ENCODE results near the gene MRPL28. TPM values are rescaled to one million over a fixed set of nuclear protein-coding genes. Genes with fewer than 3 reads are reported as not detected.
"Not testable (repeated sequence)": the region's sequence is repeated elsewhere in the genome, so short reads cannot be mapped to it uniquely, and the experiment has no call there.

MRPL28 gene
- total and polyA plus RNA-seq, 11 donors: 66.3 to 157 (median 85.5) TPM

DNA sequence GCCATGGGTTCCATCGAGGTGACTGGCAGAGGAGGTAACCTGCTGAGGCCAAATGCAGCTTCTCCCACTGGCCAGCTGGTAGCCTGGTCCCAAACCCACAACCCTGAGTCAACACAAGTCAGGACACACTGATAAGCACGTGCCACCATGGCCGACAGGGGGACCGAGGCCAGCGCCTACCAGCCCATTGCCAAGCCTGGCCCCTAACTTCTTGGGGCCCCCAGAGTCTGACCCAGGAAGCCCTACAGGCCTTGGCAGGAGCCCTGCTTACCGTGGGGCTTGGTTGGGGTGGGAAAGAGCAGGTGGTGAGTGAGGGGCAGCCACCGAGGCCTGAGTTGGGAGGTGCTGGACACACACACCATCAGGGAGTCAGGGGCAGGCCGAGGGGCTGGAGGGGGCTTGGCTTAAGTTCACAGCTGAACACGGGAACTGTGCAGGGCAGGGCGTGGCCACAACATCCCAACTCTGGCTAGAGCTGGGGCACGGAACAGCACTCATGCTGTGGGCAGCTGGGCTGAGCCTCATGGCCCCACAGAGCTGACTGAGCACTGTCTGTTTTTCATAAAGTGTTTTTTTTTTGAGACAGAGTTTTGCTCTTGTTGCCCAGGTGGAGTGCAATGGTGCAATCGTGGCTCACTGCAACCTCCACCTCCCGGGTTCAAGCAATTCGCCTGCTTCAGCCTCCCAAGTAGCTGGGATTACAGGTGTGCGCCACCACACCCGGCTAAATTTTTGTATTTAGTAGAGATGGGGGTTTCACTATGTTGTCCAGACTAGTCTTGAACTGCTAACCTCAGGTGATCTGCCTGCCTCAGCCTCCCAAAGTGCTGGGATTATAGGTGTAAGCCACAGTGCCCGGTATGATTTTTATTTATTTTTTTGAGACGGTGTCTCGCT, 5.5 kb downstream of the MRPL28 start:
- H3K36me3 ChIP-seq: peaks cover 0 to 31% (median 27%) of the 10 kb centered on the region in 9 donors
- intact Hi-C loops (cut with DNase I): loop anchor here in 7 of 10 donors (5.0 kb wide), 2 partner anchors 248 to 258 kb away; no protein-coding TSS in a partner anchor
- no peak overlapping the region for H3K27ac ChIP-seq
- 54 to 61% (median 59%) methylated on average over 14 to 19 of the region's 19 CpGs for WGBS, 4 donors
- peaks cover 2 to 8% (median 7%) of the 10 kb centered on the region in 12 donors for H3K4me1 ChIP-seq
- ATAC-seq (no peak), DNase-seq (no peak)
- H3K4me3 ChIP-seq: no peak overlapping the region
- H3K27me3 ChIP-seq: peaks cover 0 to 6% (median 0%) of the 10 kb centered on the region in 9 donors
- H3K9me3 ChIP-seq: no peaks in the 10 kb centered on the region
- TF ChIP-seq POLR2A (IDR thresholded peaks at IDR 0.05): no peak
- TF ChIP-seq, protein P1, sequence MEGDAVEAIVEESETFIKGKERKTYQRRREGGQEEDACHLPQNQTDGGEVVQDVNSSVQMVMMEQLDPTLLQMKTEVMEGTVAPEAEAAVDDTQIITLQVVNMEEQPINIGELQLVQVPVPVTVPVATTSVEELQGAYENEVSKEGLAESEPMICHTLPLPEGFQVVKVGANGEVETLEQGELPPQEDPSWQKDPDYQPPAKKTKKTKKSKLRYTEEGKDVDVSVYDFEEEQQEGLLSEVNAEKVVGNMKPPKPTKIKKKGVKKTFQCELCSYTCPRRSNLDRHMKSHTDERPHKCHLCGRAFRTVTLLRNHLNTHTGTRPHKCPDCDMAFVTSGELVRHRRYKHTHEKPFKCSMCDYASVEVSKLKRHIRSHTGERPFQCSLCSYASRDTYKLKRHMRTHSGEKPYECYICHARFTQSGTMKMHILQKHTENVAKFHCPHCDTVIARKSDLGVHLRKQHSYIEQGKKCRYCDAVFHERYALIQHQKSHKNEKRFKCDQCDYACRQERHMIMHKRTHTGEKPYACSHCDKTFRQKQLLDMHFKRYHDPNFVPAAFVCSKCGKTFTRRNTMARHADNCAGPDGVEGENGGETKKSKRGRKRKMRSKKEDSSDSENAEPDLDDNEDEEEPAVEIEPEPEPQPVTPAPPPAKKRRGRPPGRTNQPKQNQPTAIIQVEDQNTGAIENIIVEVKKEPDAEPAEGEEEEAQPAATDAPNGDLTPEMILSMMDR (IDR thresholded peaks at IDR 0.05): no peak

DNA sequence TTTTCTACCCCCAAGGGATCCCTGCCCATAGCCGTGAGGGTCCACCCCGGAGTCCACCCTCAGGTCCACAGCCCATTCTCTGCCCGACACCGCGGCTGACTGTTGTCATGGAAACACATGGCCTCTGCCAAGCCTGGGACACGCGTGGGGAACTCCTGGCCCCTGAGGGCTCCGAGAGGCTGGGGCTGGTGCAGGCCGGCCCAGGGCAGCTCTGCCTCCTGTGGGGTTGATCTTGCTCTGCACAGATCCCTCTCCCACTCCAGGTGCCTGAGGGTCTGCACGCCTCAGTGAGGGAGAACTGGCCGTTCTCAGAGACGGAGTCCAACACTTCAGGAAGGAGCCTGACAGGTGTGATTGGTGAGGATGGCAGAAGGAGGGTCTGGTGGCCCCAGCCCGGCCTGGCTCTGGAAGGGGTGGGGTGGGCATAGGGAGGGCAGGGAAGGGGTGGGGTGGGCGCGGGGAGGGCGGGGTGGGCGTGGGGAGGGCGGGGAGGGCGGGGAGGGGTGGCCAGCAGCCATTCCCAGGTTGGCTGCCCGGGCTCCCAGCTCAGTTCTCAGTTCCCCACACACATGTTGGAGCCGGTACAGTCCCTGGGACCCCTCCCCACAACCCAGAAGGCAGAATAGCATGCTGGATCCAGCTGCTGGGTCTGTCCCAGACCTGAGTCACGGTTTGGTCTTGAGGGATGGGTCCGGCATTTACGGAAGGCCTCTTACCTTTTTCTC, 6.4 kb downstream of the MRPL28 start:
- TF ChIP-seq, protein P1 (IDR thresholded peaks at IDR 0.05): no peak
- TF ChIP-seq POLR2A (IDR thresholded peaks at IDR 0.05): no peak
- ATAC-seq (no peak), DNase-seq (no peak)
- no peak overlapping the region for H3K27ac ChIP-seq
- no peak overlapping the region for H3K4me3 ChIP-seq
- peaks cover 0 to 6% (median 0%) of the 10 kb centered on the region in 9 donors for H3K27me3 ChIP-seq
- intact Hi-C loops (cut with DNase I): loop anchor here in 8 of 10 donors (2.0 to 5.0 kb wide), 3 partner anchors 245 to 257 kb away; no protein-coding TSS in a partner anchor
- peaks cover 0 to 28% (median 26%) of the 10 kb centered on the region in 9 donors for H3K36me3 ChIP-seq
- no peaks in the 10 kb centered on the region for H3K4me1 ChIP-seq
- 39 to 49% (median 44%) methylated on average over 14 to 24 of the region's 24 CpGs for WGBS, 4 donors
- no peaks in the 10 kb centered on the region for H3K9me3 ChIP-seq

GRCh38 chr16:363110-363765, 7.1 kb downstream of the MRPL28 start:
- H3K9me3 ChIP-seq: no peaks in the 10 kb centered on the region
- 56 to 67% (median 62%) methylated on average over 9 to 20 of the region's 20 CpGs for WGBS, 4 donors
- no peak overlapping the region for H3K27ac ChIP-seq
- intact Hi-C loops (cut with DNase I): loop anchor here in 8 of 10 donors (2.0 to 5.0 kb wide), 3 partner anchors 244 to 256 kb away; no protein-coding TSS in a partner anchor
- ATAC-seq: no peak
- no peak for DNase-seq
- H3K36me3 ChIP-seq: peaks cover 0 to 21% (median 19%) of the 10 kb centered on the region in 9 donors
- TF ChIP-seq, protein P1 (IDR thresholded peaks at IDR 0.05): no peak
- TF ChIP-seq POLR2A (IDR thresholded peaks at IDR 0.05): no peak
- H3K27me3 ChIP-seq: peaks cover 0 to 6% (median 0%) of the 10 kb centered on the region in 9 donors
- no peak overlapping the region for H3K4me3 ChIP-seq
- no peaks in the 10 kb centered on the region for H3K4me1 ChIP-seq

- peaks cover 0 to 15% (median 13%) of the 10 kb centered on the region in 9 donors for H3K36me3 ChIP-seq
- not testable (repeated sequence) for H3K9me3 ChIP-seq, H3K27ac ChIP-seq, DNase-seq, H3K27me3 ChIP-seq, H3K4me3 ChIP-seq, H3K4me1 ChIP-seq
- intact Hi-C loops (cut with DNase I): loop anchor here in 9 of 10 donors (1.0 to 5.0 kb wide), 4 partner anchors 244 to 255 kb away; no protein-coding TSS in a partner anchor
- 68 to 89% (median 80%) methylated on average over 8 to 24 of the region's 24 CpGs for WGBS, 4 donors
- ATAC-seq: peak in 1 of 4 donors; percentile 1
Observed at GRCh38 chr16:362702-362999, 7.7 kb downstream of the MRPL28 start.

Data from heart left ventricle (tissue), 16 donors.